GM21786 (cell line): Measurements from ENCODE around the gene RRP36.
A peak's percentile ranks its signal among the peaks of the same experiment; 100 is the strongest.
"Not testable (repeated sequence)": the region's sequence is repeated elsewhere in the genome, so short reads cannot be mapped to it uniquely, and the experiment has no call there.

Experiments used
- ATAC-seq: cut with Tn5 transposase; IDR thresholded peaks from one replicate; pipeline ENCODE4 v1.9.1; 2021; ENCODE audit not compliant: unreplicated experiment

The RRP36 gene

GRCh38 chr6:43021270-43022047 lies at the start of gene RRP36:
RRP36 (plus strand) TSS chr6:43021623; CDS start chr6:43021655, 32 bp downstream.
- peak; percentile 79 for ATAC-seq

- ATAC-seq, result no peak
Observed at GRCh38 chr6:42971746-42972327, 49.6 kb upstream of the RRP36 start.

DNA sequence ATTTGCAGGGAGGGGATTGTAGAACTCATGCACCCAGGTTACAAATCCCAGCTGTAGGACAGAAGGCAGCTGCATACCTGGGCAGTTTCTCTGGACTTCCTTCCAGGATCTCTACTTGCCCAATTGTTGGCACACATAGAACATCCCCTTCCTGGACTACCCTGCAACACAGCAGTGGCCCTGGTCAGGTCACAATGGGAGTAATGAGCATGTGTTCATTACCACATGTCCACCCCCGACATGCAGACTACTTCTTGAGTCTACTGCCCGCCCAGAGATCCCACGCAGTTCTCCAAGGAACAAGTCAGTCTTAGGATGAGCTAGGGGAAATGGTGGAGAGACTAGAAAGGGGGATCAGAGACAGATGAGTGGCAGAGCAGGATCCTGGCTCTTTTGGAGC lies 47.5 kb upstream of the RRP36 start:
- ATAC-seq, result no peak

DNA sequence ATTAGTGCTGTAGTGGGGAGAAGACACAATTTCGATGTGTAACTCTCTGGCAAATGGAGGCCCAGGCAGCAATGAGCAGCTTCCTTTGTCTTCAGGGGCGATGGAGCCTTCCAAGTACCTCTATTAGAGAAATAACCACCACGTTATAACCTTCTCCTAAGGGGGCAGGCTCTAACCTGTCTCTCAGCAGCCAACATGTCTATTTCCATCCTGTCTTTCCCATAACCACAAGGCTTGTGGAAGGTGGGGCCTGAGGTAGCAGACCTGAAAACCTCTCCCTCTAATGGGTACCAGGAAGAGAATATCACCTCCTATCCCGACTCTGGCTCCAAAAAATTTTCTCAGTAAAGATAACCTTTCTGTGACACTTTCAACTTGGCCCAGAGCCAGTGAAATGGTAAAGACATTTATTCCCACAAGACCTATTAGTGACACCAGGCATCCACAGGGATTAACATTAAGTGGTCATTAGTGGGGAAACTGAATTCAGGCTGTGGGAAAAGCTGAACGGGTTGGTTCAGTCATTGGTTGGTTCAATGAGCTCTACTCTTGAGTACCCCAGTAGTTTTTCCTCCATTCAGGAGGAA lies 46.4 kb upstream of the RRP36 start:
- no peak for ATAC-seq

GRCh38 chr6:42978487-42978838 lies 43.0 kb upstream of the RRP36 start:
- ATAC-seq, result peak; percentile 6

DNA sequence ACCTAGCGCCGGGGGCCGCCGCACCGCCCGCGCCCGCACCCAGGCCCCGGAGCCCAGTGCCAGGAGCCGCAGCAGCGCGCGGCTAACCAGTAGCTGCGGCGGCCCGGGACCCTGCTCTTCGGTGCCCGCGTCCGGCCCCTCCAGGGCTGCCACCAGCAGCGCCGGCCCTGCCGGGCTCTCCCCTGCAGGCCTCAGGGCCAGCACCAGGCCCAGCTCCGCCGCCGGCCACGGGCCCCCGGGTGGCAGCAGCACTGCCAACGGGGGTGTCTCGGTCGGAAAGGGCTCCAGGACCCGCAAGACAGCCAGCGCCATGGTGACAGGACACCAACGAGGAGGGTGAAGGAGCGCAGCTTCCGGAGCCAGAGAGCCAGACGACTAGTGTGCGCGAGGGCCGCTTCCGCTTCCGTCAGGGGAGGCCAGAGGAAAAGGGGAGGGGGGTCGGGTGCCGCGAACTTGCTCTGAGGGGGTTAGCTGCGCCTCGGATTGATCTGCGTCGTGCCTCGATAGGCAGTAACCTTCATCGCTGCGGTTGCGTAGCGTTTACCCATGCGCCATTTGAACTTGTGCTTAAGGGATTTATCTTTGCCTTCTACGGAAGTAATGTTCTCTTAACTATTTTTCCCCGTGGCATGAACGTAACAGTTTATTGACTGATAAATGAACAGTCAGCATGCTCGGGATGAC lies 42.4 kb upstream of the RRP36 start, which contains the start of gene PEX6:
Gene PEX6, minus strand, starts transcription at position 343 of the 684 bp plus-strand sequence. Its CDS starts 31 bp downstream, at position 312.
- ATAC-seq, result peak; percentile 94

DNA sequence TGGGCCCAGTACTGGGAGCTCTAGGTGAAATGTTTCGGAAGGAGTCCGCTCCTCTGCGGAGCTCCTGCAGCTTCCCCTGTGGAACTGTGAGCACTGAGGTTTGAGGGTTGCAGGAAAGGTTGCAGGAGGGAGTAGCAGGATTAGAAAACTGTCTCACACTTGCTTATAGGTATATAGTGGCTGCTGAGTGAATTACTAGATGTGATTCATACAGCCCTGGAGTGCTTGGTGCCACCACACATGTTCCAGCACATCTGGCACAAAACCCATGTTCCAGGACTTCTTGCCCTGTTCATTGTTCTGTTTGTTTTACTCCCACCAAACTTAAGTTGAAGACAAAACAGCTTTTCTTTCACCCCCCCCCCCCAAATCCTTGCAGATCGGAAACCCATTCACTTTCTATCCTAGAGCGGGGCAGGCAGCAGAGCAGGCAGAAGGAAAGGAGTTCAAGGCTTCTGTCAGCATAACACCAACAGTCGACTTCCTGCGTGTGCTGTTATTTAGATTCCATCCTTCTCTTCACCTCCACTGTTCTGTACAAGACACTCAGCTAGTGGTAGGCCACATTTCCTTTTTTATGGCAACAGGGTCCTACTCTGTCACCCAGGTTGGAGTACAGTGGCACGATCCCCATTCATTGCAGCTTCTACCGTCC lies 41.8 kb upstream of the RRP36 start:
- no peak for ATAC-seq

- ATAC-seq, result no peak
Observed at GRCh38 chr6:42981836-42982235, 39.6 kb upstream of the RRP36 start.

GRCh38 chr6:42984001-42984923 lies 37.2 kb upstream of the RRP36 start, which contains the start of gene PPP2R5D:
PPP2R5D (plus strand) TSS chr6:42984570; CDS start chr6:42984678, 108 bp downstream.
- peak; percentile 95 for ATAC-seq

DNA sequence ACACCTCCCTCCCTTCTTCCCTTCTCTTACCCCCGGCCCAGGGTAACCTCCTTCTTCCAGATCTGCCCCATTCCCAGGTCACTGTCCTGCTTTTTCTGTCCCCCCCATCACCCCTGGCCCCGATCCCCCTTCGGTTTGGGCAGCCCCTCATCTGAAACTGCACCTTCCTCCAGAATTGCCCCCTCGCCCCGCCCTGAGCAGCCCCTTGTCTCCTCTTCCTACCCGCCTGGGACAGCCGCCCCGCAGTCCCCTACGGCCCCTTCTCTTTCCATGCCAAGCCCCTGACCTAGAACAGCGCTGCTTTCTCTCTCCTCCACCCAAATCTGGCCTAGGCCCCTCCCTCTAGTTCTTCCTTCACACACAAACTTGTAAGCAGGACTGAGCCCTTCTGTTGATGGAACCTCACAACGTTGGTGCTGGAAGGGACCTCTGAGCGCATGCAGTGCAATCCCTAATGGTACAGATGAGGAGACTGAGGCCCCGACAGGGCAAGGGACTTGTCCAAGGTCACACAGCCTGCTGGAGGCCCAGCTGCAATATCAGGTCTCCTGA lies 36.4 kb upstream of the RRP36 start:
- ATAC-seq, result no peak

DNA sequence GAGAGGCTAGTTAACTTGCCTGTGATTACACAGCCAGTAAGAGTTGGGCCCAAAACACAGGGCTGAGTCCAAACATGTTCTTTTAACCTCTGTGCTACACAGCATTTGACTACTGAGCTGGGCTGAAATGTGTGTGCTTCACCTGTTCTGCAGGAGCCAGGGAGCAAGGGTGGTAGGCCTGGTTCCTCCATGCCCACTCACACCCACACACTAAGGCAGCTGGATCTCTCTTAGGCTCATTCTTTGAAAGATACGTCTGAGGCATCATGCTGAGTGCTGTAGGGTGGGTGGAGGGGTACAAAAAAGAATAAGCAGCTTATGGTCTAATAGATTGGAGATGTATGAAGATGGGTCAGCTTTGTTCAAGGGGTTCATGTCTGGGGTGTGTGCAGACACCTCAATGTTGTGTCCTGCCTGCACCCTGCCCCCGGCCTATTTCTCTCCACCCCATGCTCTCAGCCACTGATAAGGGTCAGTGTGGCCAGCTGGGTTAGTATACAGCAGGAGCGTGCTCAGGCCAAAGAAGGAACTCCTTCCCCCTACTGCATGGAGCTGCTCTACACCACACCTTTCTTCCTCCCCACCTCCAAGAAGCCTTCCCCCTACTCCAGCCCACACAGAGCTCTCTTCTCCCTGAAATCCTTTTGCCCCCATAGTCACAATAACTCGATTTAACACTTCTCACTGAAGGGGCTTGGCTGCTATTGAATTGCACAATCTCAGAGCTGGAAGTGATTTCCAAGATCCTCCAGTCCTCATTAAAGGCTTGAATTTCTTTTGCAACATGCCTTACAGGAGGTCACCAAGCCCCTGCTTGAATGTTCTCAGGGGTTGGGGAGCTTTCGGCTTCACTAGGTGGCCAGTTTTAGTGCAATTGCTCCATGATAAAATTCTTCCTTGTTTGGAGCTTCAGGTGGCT lies 33.6 kb upstream of the RRP36 start:
- no peak for ATAC-seq

DNA sequence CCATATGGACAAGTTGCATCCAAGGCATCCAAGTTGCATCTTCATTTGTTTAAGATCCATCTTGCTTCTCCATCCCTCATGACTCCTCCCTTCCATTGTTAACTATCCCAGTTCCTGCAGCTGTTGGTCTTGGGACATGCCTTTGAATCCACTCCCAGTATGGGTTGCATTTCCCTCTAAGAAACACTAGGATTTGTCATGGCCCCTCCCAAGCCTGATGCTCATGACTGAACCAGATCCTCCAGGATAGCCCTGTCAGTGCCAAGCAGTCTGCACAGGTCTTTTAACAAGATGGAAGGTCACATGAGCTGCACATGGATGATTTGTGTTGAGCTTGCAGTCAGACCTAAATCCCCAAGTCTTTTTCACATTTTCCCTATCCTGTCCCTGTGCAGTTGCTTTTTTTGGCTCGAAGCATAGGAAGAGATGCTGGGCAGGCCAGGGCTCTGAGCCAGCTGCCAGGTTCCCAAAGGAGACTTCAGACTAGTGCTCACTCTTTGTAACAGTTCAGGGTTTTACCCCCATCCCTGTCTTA lies 32.9 kb upstream of the RRP36 start:
- no peak for ATAC-seq

GRCh38 chr6:42989923-42990322 lies 31.5 kb upstream of the RRP36 start:
- no peak for ATAC-seq

DNA sequence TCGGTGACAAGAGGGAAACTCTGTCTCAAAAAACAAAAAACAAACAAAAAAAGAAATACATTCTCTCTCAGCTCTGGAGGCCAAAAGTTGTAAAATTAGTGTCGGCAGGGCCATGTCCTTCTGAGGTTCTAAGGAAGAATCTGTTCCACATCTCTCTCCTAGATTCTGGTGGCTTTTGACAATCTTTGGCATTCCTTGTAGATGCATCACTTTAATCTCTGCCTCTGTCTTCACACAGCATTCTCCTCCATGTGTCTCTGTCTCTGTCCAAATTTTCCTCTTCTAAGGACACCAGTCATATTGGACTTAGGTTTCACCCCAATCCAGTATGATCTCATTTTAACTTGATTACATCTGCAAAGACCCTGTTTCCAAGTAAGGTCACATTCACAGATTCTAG lies 28.0 kb upstream of the RRP36 start:
- ATAC-seq, result no peak

- ATAC-seq, result no peak
Observed at GRCh38 chr6:42996513-42996912, 24.9 kb upstream of the RRP36 start.

DNA sequence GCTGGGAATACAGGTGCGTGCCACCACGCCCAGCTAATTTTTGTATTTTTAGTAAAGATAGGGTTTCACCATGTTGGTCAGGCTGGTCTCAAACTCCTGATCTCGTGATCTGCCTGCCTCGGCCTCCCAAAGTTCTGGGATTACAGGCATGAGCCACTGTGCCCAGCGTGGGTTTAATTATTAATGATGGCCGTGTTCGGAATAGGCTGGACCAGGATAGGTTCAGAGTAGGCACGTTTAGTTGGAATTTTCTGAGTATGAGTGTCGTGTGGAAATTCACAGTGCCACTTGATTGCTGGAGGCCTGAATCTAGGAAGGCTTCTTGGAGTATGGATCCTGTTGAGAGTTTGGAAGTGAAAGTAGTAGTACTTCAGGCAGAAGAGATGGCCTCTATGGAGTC lies 23.2 kb upstream of the RRP36 start:
- not testable (repeated sequence) for ATAC-seq

DNA sequence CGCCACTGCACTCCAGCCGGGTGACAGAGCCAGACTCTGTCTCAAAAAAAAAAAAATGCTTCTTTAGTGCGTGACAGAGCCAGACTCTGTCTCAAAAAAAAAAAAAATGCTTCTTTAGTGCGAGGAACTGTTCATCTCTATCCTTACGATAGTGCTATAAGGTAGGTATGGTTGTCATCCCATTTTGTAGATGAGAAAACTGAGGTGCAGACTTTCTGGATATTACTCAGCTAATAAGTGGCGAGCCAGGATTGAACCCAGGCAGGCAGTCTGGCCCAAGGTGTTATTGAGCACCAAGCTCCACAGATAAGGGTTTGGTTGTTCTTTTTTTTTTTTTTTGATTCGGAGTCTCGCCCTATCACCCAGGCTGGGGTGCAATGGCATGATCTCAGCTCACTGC lies 19.6 kb upstream of the RRP36 start:
- ATAC-seq, result no peak

- no peak for ATAC-seq
Observed at GRCh38 chr6:43005844-43006243, 15.6 kb upstream of the RRP36 start.
